HCT116 (cell line): ENCODE data around the gene ANKRD55. TPM values are rescaled to one million over a fixed set of nuclear protein-coding genes. Genes with fewer than 3 reads are reported as not detected.

ENCODE experiments used
- ATAC-seq: fragments of 200-7000 bp; cut with Tn5 transposase; 2 replicates; pipeline ENCODE4 v1.9.1; 2020; ENCODE audit warnings: mild to moderate bottlenecking, moderate library complexity
- BruUV-seq: library from RNA; stranded (reverse); fragments of 400-500 nt; replicated peaks from 2 replicates; lab custom pipeline; 2021; lab: Mats Ljungman, UMichigan
- CTCF ChIA-PET: fragments of 300-600 bp; sonication (Branson Sonifier 250); formaldehyde crosslinking; loops from one replicate; lab custom pipeline; 2021; ENCODE audit warnings: antibody characterized with exemption; lab: Charles Lee
- POLR2A ChIA-PET: fragments of 300-600, 350-600 bp; sonication (Branson Sonifier 250); formaldehyde crosslinking; loops from one replicate; lab custom pipeline; 2021; ENCODE audit warnings: antibody characterized with exemption; lab: Charles Lee
- RAD21 ChIA-PET, 2 experiments: fragments of 300-600 bp; sonication (Branson Sonifier 250); formaldehyde crosslinking; loops; one replicate each; lab custom pipeline; 2023; ENCODE audit warnings: low total read pairs in 2 of 2; ENCODE audit not compliant: uncharacterized antibody in 2 of 2, unreplicated experiment in 2 of 2, low non-redundant PET in 1 of 2; lab: Charles Lee
- DNase-seq: peaks from one replicate; pipeline ENCODE4 v3.0.0-alpha.2; 2010; ENCODE audit warnings: low read depth, low spot score
- H2AFZ ChIP-seq: fragments of 200-600 bp; shearing (Covaris generic), sonication (generic); 2 replicates; pipeline ENCODE4 v1.6.1; 2017; ENCODE audit warnings: low read depth, mixed run types, mixed read lengths, antibody characterized with exemption, low read length; ENCODE audit not compliant: poor library complexity, severe bottlenecking
- H3K27ac ChIP-seq: 2 replicates; pipeline ENCODE4 v1.5.1; 2012; ENCODE audit warnings: low read depth, low read length
- H3K27me3 ChIP-seq: fragments of 200-600 bp; sonication (generic); 2 replicates; pipeline ENCODE4 v1.6.1; 2016; ENCODE audit warnings: mixed run types, low read length, mixed read lengths; ENCODE audit not compliant: insufficient read depth
- H3K36me3 ChIP-seq, 2 experiments: fragments of 200-500 bp in 1 of 2; fragments of 200-600 bp in 1 of 2; sonication (Bioruptor generic) in 1 of 2; sonication (generic) in 1 of 2; 2 replicates each; pipeline versions ENCODE4 v1.5.1 to v1.6.1; 2014 to 2016; ENCODE audit warnings: low read length in 2 of 2, inconsistent platforms in 1 of 2, mixed read lengths in 1 of 2, mixed run types in 1 of 2; ENCODE audit not compliant: insufficient read depth in 2 of 2, control insufficient read depth in 1 of 2
- H3K4me1 ChIP-seq, 2 experiments: fragments of 200-600 bp in 1 of 2; sonication (generic) in 1 of 2; 2 replicates each; pipeline versions ENCODE4 v1.5.1 to v1.6.1; 2012 to 2017; ENCODE audit warnings: low read length in 2 of 2, inconsistent platforms in 1 of 2, mild to moderate bottlenecking in 1 of 2, mixed read lengths in 1 of 2, mixed run types in 1 of 2, moderate library complexity in 1 of 2; ENCODE audit not compliant: insufficient read depth in 2 of 2, control insufficient read depth in 1 of 2
- H3K4me2 ChIP-seq: fragments of 200-600 bp; sonication (generic); 2 replicates; pipeline ENCODE4 v1.6.1; 2017; ENCODE audit warnings: mixed run types, low read length, mixed read lengths
- H3K4me3 ChIP-seq, 2 experiments: fragments of 200-600 bp in 1 of 2; sonication (generic) in 1 of 2; replicated peaks in 1 of 2; 2 replicates each; pipeline ENCODE4 v1.5.1; 2011 to 2016; ENCODE audit warnings: low read length in 2 of 2, control low read depth in 1 of 2, low read depth in 1 of 2, mild to moderate bottlenecking in 1 of 2, mixed read lengths in 1 of 2, mixed run types in 1 of 2
- H3K79me2 ChIP-seq: fragments of 200-600 bp; sonication (generic); 2 replicates; pipeline ENCODE4 v1.6.1; 2017; ENCODE audit warnings: mild to moderate bottlenecking, mixed run types, low read length, moderate library complexity, mixed read lengths; ENCODE audit not compliant: insufficient read depth
- H3K9ac ChIP-seq: fragments of 200-600 bp; sonication (generic); 2 replicates; pipeline ENCODE4 v1.6.1; 2016; ENCODE audit warnings: low read length, mixed read lengths
- H3K9me2 ChIP-seq: fragments of 200-600 bp; sonication (generic), shearing (Covaris generic); 2 replicates; pipeline ENCODE4 v1.6.1; 2017; ENCODE audit warnings: mixed run types, mild to moderate bottlenecking, moderate library complexity; ENCODE audit not compliant: insufficient read depth
- H3K9me3 ChIP-seq, 2 experiments: fragments of 200-500 bp in 1 of 2; fragments of 200-600 bp in 1 of 2; sonication (Bioruptor generic) in 1 of 2; sonication (generic) in 1 of 2; 2 replicates each; pipeline ENCODE4 v1.6.1; 2014 to 2017; ENCODE audit warnings: low read length in 2 of 2, mixed read lengths in 2 of 2, inconsistent platforms in 1 of 2, low read depth in 1 of 2, mild to moderate bottlenecking in 1 of 2, mixed run types in 1 of 2, moderate library complexity in 1 of 2; ENCODE audit not compliant: control insufficient read depth in 1 of 2, insufficient read depth in 1 of 2
- H4K20me1 ChIP-seq: fragments of 200-600 bp; sonication (generic), shearing (Covaris generic); 2 replicates; pipeline ENCODE4 v1.6.1; 2017; ENCODE audit warnings: mixed run types, mild to moderate bottlenecking, moderate library complexity; ENCODE audit not compliant: insufficient read depth
- CEBPB ChIP-seq: IDR thresholded peaks from 2 replicates; pipeline ENCODE4 v1.6.1; 2012; ENCODE audit warnings: low read depth
- EZH2 ChIP-seq: fragments of 200-600 bp; sonication (generic); IDR thresholded peaks from 2 replicates; pipeline ENCODE4 v1.6.1; 2017; ENCODE audit warnings: antibody characterized with exemption, mixed run types
- EZH2phosphoT487 ChIP-seq: fragments of 200-600 bp; IDR thresholded peaks from 2 replicates; pipeline ENCODE4 v1.6.1; 2018; ENCODE audit warnings: antibody characterized with exemption, borderline replicate concordance
- FOSL1 ChIP-seq: IDR thresholded peaks from 2 replicates; pipeline ENCODE4 v1.6.1; 2012; ENCODE audit warnings: low read depth
- POLR2AphosphoS5 ChIP-seq: IDR thresholded peaks from 2 replicates; pipeline ENCODE4 v1.6.1; 2011; ENCODE audit warnings: mild to moderate bottlenecking, low read depth, low read length, moderate library complexity
- SIN3A ChIP-seq: IDR thresholded peaks from 2 replicates; pipeline ENCODE4 v1.6.1; 2012; ENCODE audit warnings: low read depth
- SP1 ChIP-seq: IDR thresholded peaks from 2 replicates; pipeline ENCODE4 v1.6.1; 2012; ENCODE audit warnings: low read depth
- ZBTB33 ChIP-seq: IDR thresholded peaks from 2 replicates; pipeline ENCODE4 v1.6.1; 2011; ENCODE audit warnings: mild to moderate bottlenecking, low read length, moderate library complexity; ENCODE audit not compliant: insufficient replicate concordance; ENCODE audit errors: extremely low read depth
- ZFX ChIP-seq: fragments of 450-650 bp; IDR thresholded peaks from 2 replicates; pipeline ENCODE4 v1.6.1; 2017
- ZNF274 ChIP-seq: fragments of 200-500 bp; sonication (Bioruptor generic); IDR thresholded peaks from 2 replicates; pipeline ENCODE4 v1.6.1; 2014; ENCODE audit warnings: mild to moderate bottlenecking, low read depth, low read length, inconsistent platforms
- intact Hi-C: fragments of 100-400 bp; cut with micrococcal nuclease; formaldehyde crosslinking; loops from 2 replicates; pipeline ENCODE4 v1.10.0; 2022
- total RNA-seq: library from RNA; stranded (reverse); gene quantifications from one replicate; pipeline ENCODE4 v1.2.1, GENCODE V29; 2021; ENCODE audit not compliant: unreplicated experiment

The ANKRD55 gene
- total RNA-seq, 1 experiment from 2014 or later: not detected

GRCh38 chr5:56154732-56155484, 78.2 kb downstream of the ANKRD55 start:
- ATAC-seq: no peak
- Histone ChIP-seq H3K4me3 (no peak overlapping the region), H3K9ac (no peak overlapping the region), H3K27ac (no peak overlapping the region), H3K9me2 (no peaks in the 10 kb centered on the region), H3K4me1 (peaks cover 0 to 8% of the 10 kb centered on the region in 2 experiments; a peak in 2 of 4 replicates), H3K4me2 (no peak overlapping the region), H2AFZ (no peak overlapping the region), H3K36me3 (no peaks in the 10 kb centered on the region), H3K79me2 (no peaks in the 10 kb centered on the region), H3K27me3 (no peaks in the 10 kb centered on the region), H4K20me1 (no peaks in the 10 kb centered on the region), H3K9me3 (no peaks in the 10 kb centered on the region)
- CTCF ChIA-PET: no interaction called here
- POLR2A ChIA-PET: no interaction called here
- RAD21 ChIA-PET: no interaction called here
- DNase-seq: no peak
- no TSS peak for BruUV-seq
- no peak for TF ChIP-seq EZH2
- TF ChIP-seq ZBTB33: no peak
- TF ChIP-seq EZH2phosphoT487: no peak
- TF ChIP-seq ZFX: no peak
- no peak for TF ChIP-seq POLR2AphosphoS5
- TF ChIP-seq SP1: no peak
- TF ChIP-seq ZNF274: no peak
- no peak for TF ChIP-seq CEBPB
- no peak for TF ChIP-seq FOSL1
- no peak for TF ChIP-seq SIN3A
- intact Hi-C loops: no loop called here
